ENCODE measurements around the gene MMP21.

GRCh38 chr10:125722811-125723210 is 52.8 kb downstream of the MMP21 start:
- no peak for TF ChIP-seq POLR2A (IDR thresholded peaks at IDR 0.05)
- TF ChIP-seq CTCF (IDR thresholded peaks at IDR 0.05), result no peak
